ENCODE results near the gene CEP97.

The CEP97 gene

DNA sequence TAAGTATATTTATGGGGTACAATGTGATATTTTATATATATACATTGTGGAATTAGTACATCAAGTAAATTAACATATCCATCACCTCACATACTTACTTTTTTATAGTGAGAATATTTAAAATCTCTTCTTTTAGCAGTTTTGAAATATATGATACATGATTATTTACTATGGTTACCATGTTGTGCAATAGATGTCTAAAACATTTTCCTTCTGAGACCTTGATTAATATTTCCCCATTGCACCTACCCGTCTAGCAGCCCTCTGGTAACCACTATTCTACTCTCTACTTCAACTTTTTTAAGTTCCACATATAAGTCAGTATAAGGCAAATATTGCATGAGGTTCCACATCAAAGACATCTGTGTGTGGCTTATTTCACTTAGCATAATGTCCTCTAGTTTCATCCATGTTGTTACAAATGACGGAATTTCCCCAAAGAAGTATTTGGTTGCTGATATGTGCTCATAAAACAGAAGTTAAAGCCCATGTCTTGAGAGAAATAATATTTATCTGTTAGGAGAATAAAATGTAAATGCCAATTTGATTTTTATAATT lies 95.3 kb downstream of the CEP97 start:
- DNase-seq = no peak
